RWPE1 (cell line): ENCODE data around the gene PAXX.
"Not testable (repeated sequence)": the region's sequence is repeated elsewhere in the genome, so short reads cannot be mapped to it uniquely, and the experiment has no call there.

Experiments
- CTCF ChIA-PET: fragments of 350-600 bp; sonication (Branson Sonifier 250); formaldehyde crosslinking; extraction: SDS; loops from one replicate; lab custom pipeline; 2021; lab: Yijun Ruan, JAX
- POLR2A ChIA-PET: fragments of 400-600 bp; formaldehyde crosslinking; extraction: SDS; loops from one replicate; lab custom pipeline; 2020; ENCODE audit warnings: antibody characterized with exemption; ENCODE audit not compliant: low non-redundant PET; lab: Yijun Ruan, JAX
- DNase-seq: peaks from one replicate; pipeline ENCODE4 v3.0.0; 2012; ENCODE audit warnings: low spot score
- H3K27ac ChIP-seq: fragments of 450-650 bp; 2 replicates; pipeline ENCODE4 v1.5.1; 2017
- CTCF ChIP-seq: fragments of 450-650 bp; conservative IDR thresholded peaks from 2 replicates; pipeline ENCODE4 v1.5.1; 2017; ENCODE audit warnings: low read depth, mild to moderate bottlenecking

Gene PAXX

GRCh38 chr9:136997371-136997770, 5.1 kb downstream of the PAXX start:
- peak overlapping the region; percentile 93 for H3K27ac ChIP-seq
- no peak for TF ChIP-seq CTCF
- ChIA-PET POLR2A (no interaction called here), CTCF (interaction anchor here (0.6 to 2.0 kb wide), 3 partner anchors 22 to 38 kb away, joined by 3 to 8 read pairs (median 5); no protein-coding TSS in a partner anchor)
- no peak for DNase-seq

DNA sequence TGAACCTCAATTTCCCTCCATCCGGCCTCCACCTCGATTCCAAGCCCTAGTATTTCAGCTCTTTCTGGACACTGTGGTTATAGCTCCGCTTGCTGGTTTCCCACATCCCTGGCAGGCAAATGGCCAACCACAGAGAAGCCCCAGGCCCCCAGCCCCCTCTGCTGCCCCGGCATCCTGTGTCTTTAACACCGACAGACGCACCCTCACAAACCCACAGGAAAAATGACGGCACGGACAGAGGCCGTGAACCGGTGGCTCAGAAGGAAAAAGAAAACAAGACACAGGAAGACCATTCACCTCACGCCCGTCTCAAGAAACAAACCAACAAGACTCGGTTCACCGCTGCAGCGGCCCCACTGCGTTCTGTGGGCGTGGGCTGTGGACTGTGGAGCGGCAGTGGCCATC, 5.6 kb downstream of the PAXX start:
- ChIA-PET CTCF (no interaction called here), POLR2A (no interaction called here)
- TF ChIP-seq CTCF, result no peak
- DNase-seq, result no peak
- peak overlapping the region; percentile 93 for H3K27ac ChIP-seq

DNA sequence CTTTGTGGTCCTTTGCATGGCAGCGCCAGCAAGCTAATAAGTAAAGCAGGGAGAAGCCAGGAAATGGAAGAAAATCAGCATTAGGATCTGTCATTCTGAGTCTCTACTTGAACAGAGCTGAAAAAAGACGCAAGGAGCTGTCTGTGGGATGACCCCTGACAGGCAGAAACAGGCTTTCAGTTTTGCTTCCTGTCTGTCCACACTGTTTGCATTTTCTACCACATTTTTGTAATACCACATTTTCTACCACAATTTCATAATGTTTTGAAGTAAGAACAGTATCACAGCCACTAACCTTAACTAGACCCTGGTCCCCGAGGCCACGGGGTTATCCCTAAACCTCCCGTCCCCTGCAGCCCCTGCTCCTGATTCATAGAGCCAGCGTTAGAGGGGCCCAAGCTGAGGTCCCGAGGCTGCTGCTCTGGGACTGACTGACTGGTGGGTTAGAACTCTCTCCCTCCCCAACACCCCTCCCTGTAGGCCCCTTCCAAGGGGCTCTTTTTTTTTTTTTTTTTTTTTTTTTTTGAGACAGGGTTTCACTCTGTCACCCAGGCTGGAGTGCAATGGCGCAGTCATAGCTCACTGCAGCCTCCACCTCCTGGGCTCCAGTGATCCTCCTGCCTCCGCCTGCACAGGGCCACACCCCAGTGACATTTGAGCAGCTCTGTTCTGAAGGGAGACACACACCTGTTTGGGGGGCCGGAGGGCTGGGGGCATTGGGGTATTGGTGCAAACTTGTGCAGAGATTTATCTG, 8.1 kb downstream of the PAXX start:
- ChIA-PET POLR2A (interaction anchor here (0.6 to 1.4 kb wide), 2 partner anchors 8 to 224 kb away, joined by 4 to 5 read pairs; partner anchors contain the start of gene PAXX), CTCF (interaction anchor here (0.6 to 3.0 kb wide), 5 partner anchors 29 to 56 kb away, joined by 3 to 16 read pairs (median 4); partner anchors contain the start of gene FBXW5)
- TF ChIP-seq CTCF, result no peak
- DNase-seq, result no peak
- H3K27ac ChIP-seq, result peak overlapping the region; percentile 93

- peak overlapping the region; percentile 10; the same call in 1 of the 2 replicates for H3K27ac ChIP-seq
- TF ChIP-seq CTCF, result no peak
- no peak for DNase-seq
- ChIA-PET CTCF (interaction anchor here (0.7 to 3.0 kb wide), 3 partner anchors 27 to 44 kb away, joined by 4 to 16 read pairs (median 7); partner anchors contain the start of gene NPDC1), POLR2A (no interaction called here)
Observed at GRCh38 chr9:137001857-137002645, 9.8 kb downstream of the PAXX start.

DNA sequence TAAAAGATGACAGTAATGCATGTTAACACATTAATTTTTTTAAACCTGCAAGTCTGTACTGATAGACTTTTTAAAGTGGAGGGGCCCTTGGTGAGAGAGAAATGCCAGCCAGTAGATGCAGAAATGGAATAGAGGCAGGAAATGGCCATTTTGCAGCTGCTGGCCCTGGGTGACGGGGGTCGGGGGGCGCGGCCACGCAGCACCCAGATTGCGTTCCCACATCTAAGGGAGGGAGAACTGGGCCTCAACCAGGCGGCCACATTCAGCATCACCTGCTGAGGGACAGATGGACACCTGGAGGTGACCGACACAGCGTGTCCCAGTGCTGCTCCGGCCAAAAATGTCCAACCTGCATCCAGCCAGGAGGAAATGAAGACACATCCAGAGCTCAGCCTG, 10.4 kb downstream of the PAXX start:
- ChIA-PET CTCF (interaction anchor here (1.7 to 3.0 kb wide), 2 partner anchors 27 to 33 kb away, joined by 7 to 16 read pairs; no protein-coding TSS in a partner anchor), POLR2A (no interaction called here)
- DNase-seq, result no peak
- TF ChIP-seq CTCF, result no peak
- peak overlapping the region; percentile 10 for H3K27ac ChIP-seq

DNA sequence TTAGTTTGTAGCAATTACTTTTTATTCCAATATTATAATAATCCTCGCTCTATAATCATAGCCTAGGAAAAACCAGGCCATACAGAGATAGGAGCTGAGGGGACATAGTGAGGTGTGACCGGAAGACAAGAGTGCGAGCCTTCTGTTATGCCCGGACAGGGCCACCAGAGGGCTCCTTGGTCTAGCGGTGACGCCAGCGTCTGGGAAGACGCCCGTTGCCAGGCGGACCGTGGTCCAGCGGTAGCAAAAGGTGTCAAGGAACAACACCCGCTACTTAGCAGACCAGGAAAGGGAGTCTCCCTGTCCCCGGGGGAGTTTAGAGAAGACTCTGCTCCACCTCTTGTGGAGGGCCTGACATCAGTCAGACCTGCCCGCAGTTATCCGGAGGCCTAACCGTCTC, 12.1 kb downstream of the PAXX start:
- H3K27ac ChIP-seq, DNase-seq, POLR2A ChIA-PET: not testable (repeated sequence)
- TF ChIP-seq CTCF, result peak; percentile 75
- CTCF ChIA-PET, result interaction anchor here (0.7 to 1.1 kb wide), 3 partner anchors 10 to 14 kb away, joined by 3 to 5 read pairs (median 4); no protein-coding TSS in a partner anchor
